Measurements from ENCODE around the gene GPC4.

- TF ChIP-seq SIN3A (IDR thresholded peaks at IDR 0.05; ENCODE audit: borderline replicate concordance, insufficient read depth, low read depth, low read length) (no peak), CTCF (IDR thresholded peaks at IDR 0.05) (no peak), POLR2AphosphoS5 (IDR thresholded peaks at IDR 0.05; ENCODE audit: low read depth, low read length) (no peak), TCF7L2 (IDR thresholded peaks at IDR 0.05; ENCODE audit: low read depth, low read length) (no peak)
Measured at GRCh38 chrX:133350751-133351150, 64.5 kb downstream of the GPC4 start.
